OCI-LY1 (cell line): ENCODE measurements around the gene NXN.

Source experiments
- H2AFZ ChIP-seq: fragments of 200-600 bp; sonication (generic), shearing (Covaris generic); 2 replicates; pipeline ENCODE4 v1.6.0; 2014; ENCODE audit warnings: antibody characterized with exemption, mild to moderate bottlenecking, low read length
- H3F3A ChIP-seq: fragments of 200-600 bp; sonication (generic), shearing (Covaris generic); 2 replicates; pipeline ENCODE4 v1.6.0; 2014; ENCODE audit warnings: mild to moderate bottlenecking, antibody characterized with exemption, low read length, moderate library complexity; ENCODE audit not compliant: insufficient read depth
- H3K27ac ChIP-seq: fragments of 200-600 bp; sonication (generic); 2 replicates; pipeline ENCODE4 v1.5.1; 2014; ENCODE audit warnings: low read length, mixed run types, mild to moderate bottlenecking, low read depth; ENCODE audit not compliant: poor library complexity, severe bottlenecking
- H3K27me3 ChIP-seq: fragments of 200-600 bp; sonication (generic); 2 replicates; pipeline ENCODE4 v1.6.0; 2014; ENCODE audit warnings: antibody characterized with exemption, mild to moderate bottlenecking, low read length, moderate library complexity; ENCODE audit not compliant: insufficient read depth
- H3K36me3 ChIP-seq: fragments of 200-600 bp; sonication (generic); 2 replicates; pipeline ENCODE4 v1.6.1; 2014; ENCODE audit warnings: mild to moderate bottlenecking, antibody characterized with exemption, low read length, moderate library complexity, mixed read lengths; ENCODE audit not compliant: insufficient read depth
- H3K4me1 ChIP-seq: fragments of 200-600 bp; sonication (generic); 2 replicates; pipeline ENCODE4 v1.5.1; 2014; ENCODE audit warnings: mild to moderate bottlenecking, low read length, moderate library complexity; ENCODE audit not compliant: insufficient read depth, severe bottlenecking
- H3K4me2 ChIP-seq: fragments of 200-600 bp; sonication (generic), shearing (Covaris generic); 2 replicates; pipeline ENCODE4 v1.6.1; 2014; ENCODE audit warnings: low read length
- H3K4me3 ChIP-seq: fragments of 200-600 bp; sonication (generic); 2 replicates; pipeline ENCODE4 v1.5.1; 2014; ENCODE audit warnings: low read length, low read depth, mild to moderate bottlenecking, mixed read lengths; ENCODE audit not compliant: poor library complexity, severe bottlenecking
- H3K79me2 ChIP-seq: fragments of 200-600 bp; shearing (Covaris generic); 2 replicates; pipeline ENCODE4 v1.6.1; 2016; ENCODE audit warnings: mixed run types, low read length, mixed read lengths; ENCODE audit not compliant: insufficient read depth
- H3K9ac ChIP-seq: fragments of 200-600 bp; sonication (generic), shearing (Covaris generic); 2 replicates; pipeline ENCODE4 v1.6.1; 2014; ENCODE audit warnings: mild to moderate bottlenecking, low read length, mixed read lengths
- H3K9me2 ChIP-seq: fragments of 200-600 bp; sonication (generic), shearing (Covaris generic); 2 replicates; pipeline ENCODE4 v1.6.1; 2014; ENCODE audit warnings: low read depth, mild to moderate bottlenecking, low read length, mixed read lengths
- H3K9me3 ChIP-seq: fragments of 200-600 bp; shearing (Covaris generic); 2 replicates; pipeline ENCODE4 v1.6.1; 2014; ENCODE audit warnings: low read length, mixed read lengths
- H4K20me1 ChIP-seq: fragments of 200-600 bp; sonication (generic), shearing (Covaris generic); 2 replicates; pipeline ENCODE4 v1.6.0; 2016; ENCODE audit warnings: mild to moderate bottlenecking, low read length; ENCODE audit not compliant: insufficient read depth
- EZH2 ChIP-seq: fragments of 200-600 bp; sonication (generic), shearing (Covaris generic); IDR thresholded peaks from 2 replicates; pipeline ENCODE4 v1.8.0; 2017; ENCODE audit warnings: borderline replicate concordance, mixed run types, mild to moderate bottlenecking, antibody characterized with exemption, low read length, moderate library complexity, mixed read lengths
- TF ChIP-seq, protein P1 (sequence below): fragments of 200-600 bp; sonication (generic), shearing (Covaris generic); IDR thresholded peaks from 2 replicates; pipeline ENCODE4 v1.5.1; 2017; ENCODE audit warnings: mild to moderate bottlenecking, antibody characterized with exemption, low read length, moderate library complexity, mixed read lengths

NXN gene

DNA sequence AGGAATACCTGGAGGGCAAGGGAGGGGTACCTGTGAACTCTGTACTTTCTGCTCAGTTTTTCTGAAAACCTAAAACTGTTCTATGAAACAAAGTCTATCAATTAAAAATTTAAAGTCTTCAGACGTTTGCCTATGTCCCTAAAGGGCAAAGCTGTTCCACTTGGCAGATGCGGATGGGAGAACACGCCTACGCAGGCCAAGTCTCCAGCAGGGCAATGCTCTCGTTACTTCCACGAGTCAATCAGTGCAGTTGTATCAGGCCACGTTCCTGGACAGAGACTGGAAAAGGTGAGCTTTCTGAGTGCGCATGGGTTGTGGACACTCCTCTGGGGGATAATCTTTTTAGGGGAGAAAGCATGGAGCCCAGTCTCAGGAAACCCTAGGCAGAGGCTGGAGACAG, 86.6 kb downstream of the NXN start:
- TF ChIP-seq, protein P1, sequence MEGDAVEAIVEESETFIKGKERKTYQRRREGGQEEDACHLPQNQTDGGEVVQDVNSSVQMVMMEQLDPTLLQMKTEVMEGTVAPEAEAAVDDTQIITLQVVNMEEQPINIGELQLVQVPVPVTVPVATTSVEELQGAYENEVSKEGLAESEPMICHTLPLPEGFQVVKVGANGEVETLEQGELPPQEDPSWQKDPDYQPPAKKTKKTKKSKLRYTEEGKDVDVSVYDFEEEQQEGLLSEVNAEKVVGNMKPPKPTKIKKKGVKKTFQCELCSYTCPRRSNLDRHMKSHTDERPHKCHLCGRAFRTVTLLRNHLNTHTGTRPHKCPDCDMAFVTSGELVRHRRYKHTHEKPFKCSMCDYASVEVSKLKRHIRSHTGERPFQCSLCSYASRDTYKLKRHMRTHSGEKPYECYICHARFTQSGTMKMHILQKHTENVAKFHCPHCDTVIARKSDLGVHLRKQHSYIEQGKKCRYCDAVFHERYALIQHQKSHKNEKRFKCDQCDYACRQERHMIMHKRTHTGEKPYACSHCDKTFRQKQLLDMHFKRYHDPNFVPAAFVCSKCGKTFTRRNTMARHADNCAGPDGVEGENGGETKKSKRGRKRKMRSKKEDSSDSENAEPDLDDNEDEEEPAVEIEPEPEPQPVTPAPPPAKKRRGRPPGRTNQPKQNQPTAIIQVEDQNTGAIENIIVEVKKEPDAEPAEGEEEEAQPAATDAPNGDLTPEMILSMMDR, result no peak
- Histone ChIP-seq H3K36me3 (no peaks in the 10 kb centered on the region), H4K20me1 (no peaks in the 10 kb centered on the region), H2AFZ (no peak overlapping the region), H3K4me3 (no peak overlapping the region), H3K4me1 (no peaks in the 10 kb centered on the region), H3K27me3 (no peaks in the 10 kb centered on the region), H3K79me2 (no peaks in the 10 kb centered on the region), H3K9me3 (no peaks in the 10 kb centered on the region), H3K9ac (no peak overlapping the region), H3K27ac (no peak overlapping the region), H3F3A (no peaks in the 10 kb centered on the region), H3K4me2 (no peak overlapping the region), H3K9me2 (no peaks in the 10 kb centered on the region)

DNA sequence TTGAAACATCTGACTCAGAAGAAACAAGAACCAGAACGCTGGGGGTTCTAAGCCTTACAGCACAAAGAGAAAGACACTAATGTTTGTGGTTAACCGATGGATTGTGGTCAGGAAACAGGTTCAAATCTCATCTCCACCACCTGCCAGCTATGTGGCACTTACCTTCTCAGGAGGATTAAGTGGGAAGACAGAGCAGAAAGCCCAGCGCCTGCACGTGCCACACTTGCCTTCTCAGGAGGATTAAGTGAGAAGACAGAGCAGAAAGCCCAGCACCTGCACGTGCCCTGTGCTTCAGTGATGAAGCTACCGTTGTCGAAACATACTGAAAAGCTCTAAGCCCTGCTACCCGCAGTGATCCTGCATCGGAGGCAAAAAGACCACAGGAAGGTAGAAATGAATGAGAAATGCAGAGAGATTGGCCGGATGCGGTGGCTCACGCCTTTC, 90.6 kb downstream of the NXN start:
- Histone ChIP-seq H3K79me2 (no peaks in the 10 kb centered on the region), H3K9me3 (no peaks in the 10 kb centered on the region), H3K36me3 (no peaks in the 10 kb centered on the region), H3K27ac (no peak overlapping the region), H3K4me3 (no peak overlapping the region), H3F3A (no peaks in the 10 kb centered on the region), H4K20me1 (no peaks in the 10 kb centered on the region), H3K9ac (no peak overlapping the region), H3K4me2 (no peak overlapping the region), H3K9me2 (no peaks in the 10 kb centered on the region), H3K4me1 (no peaks in the 10 kb centered on the region), H3K27me3 (0 out of 2 replicates have a peak, but pooled peaks cover 5% of the 10 kb centered on the region), H2AFZ (no peak overlapping the region)
- TF ChIP-seq, protein P1, result no peak
- TF ChIP-seq EZH2, result no peak

DNA sequence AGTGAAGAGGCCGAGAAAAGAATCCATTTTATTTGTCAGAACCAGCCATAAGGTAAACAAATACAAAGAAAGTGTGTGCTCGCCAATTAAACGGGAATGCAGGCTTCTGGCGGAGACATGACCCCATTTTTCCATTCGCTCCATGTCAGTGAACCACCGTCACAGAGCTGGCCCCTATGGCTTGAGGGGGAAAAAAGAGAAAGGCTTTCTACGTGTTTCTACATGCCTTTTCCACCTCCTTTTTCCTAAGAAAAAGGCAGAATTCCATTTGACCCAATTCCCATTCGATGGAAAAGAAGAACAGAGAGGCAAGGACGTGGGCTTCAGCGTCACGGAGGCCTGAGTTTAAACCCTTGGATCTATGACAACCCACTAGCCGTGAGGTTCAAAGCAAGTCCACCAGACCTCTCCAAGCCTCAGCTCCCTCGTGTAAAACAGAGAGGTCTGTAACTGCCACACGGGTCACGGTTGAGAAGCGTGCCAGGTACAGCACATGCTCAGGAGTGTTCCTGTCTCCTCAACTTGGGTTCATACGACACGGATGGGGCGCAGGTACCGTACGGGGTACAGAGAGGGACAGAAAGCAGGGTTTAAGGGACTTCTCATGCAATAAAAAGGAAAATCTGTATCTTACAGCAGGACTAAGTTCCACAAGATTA, 91.9 kb downstream of the NXN start:
- no peak overlapping the region for H3K4me3 ChIP-seq
- H3K9me3 ChIP-seq, result no peaks in the 10 kb centered on the region
- no peaks in the 10 kb centered on the region for H3K36me3 ChIP-seq
- no peaks in the 10 kb centered on the region for H3K79me2 ChIP-seq
- H3K9ac ChIP-seq, result no peak overlapping the region
- no peaks in the 10 kb centered on the region for H3K4me1 ChIP-seq
- H3K9me2 ChIP-seq, result no peaks in the 10 kb centered on the region
- no peaks in the 10 kb centered on the region for H4K20me1 ChIP-seq
- no peak overlapping the region for H3K4me2 ChIP-seq
- H3K27me3 ChIP-seq, result 0 out of 2 replicates have a peak, but pooled peaks cover 5% of the 10 kb centered on the region
- TF ChIP-seq, protein P1, result no peak
- no peak for TF ChIP-seq EZH2
- no peak overlapping the region for H2AFZ ChIP-seq
- H3K27ac ChIP-seq, result no peak overlapping the region
- H3F3A ChIP-seq, result no peaks in the 10 kb centered on the region
